Spleen (tissue), 7 donors: ENCODE data around the gene SETD7.

ENCODE experiments used
- CTCF ChIP-seq, 11 experiments: fragments of 200-600 bp in 7 of 11; fragments of 450-650 bp in 4 of 11; sonication (generic) in 4 of 11; IDR thresholded peaks in 8 of 11; conservative IDR thresholded peaks in 3 of 11; 1 replicate in 7 of 11; 2 replicates in 4 of 11; pipeline versions ENCODE4 v1.4.0 to v1.8.0; 2016 to 2021; ENCODE audit warnings: antibody characterized with exemption in 11 of 11, inconsistent platforms in 4 of 11, mild to moderate bottlenecking in 1 of 11
- POLR2A ChIP-seq, 3 donors: fragments of 450-650 bp; IDR thresholded peaks; one replicate each; pipeline ENCODE4 v1.5.1; 2017; ENCODE audit warnings: antibody characterized with exemption in 3 of 3, mild to moderate bottlenecking in 1 of 3
- POLR2AphosphoS5 ChIP-seq, 3 donors: sonication (generic); formaldehyde crosslinking; IDR thresholded peaks; one replicate each; pipeline ENCODE4 v1.5.1; 2017; ENCODE audit warnings: antibody characterized with exemption in 3 of 3
- donor health status: DM: no; HTN: no; CAD: no; lungs with moderate emphysema.
- donor health status: DM: no; HTN: no; CAD: no.
- donor health status: DM: no; HTN: no; CAD: no.

- no peak for TF ChIP-seq CTCF (IDR thresholded peaks at IDR 0.05 in 8 of 11, conservative IDR thresholded peaks at IDR 0.05 in 3 of 11)
- TF ChIP-seq POLR2AphosphoS5 (IDR thresholded peaks at IDR 0.05) = no peak
- no peak for TF ChIP-seq POLR2A (IDR thresholded peaks at IDR 0.05)
Measured at GRCh38 chr4:139564502-139564901, 8.5 kb upstream of the SETD7 start.
